Ovary (tissue), 3 donors: Measurements from ENCODE around the gene OGFOD3.

Experiments used
- POLR2A ChIP-seq: fragments of 450-650 bp; IDR thresholded peaks from one replicate; pipeline ENCODE4 v1.6.1; 2017; ENCODE audit warnings: antibody characterized with exemption, mild to moderate bottlenecking, moderate library complexity
- TF ChIP-seq, protein P1 (sequence below), 3 donors: fragments of 450-650 bp in 2 of 3; fragments of 200-600 bp in 1 of 3; IDR thresholded peaks; one replicate each; pipeline versions ENCODE4 v1.5.1 to v1.8.0; 2016 to 2022; ENCODE audit warnings: antibody characterized with exemption in 3 of 3, mild to moderate bottlenecking in 1 of 3
- donor health status: DM: no; HTN: no; CAD: no.

DNA sequence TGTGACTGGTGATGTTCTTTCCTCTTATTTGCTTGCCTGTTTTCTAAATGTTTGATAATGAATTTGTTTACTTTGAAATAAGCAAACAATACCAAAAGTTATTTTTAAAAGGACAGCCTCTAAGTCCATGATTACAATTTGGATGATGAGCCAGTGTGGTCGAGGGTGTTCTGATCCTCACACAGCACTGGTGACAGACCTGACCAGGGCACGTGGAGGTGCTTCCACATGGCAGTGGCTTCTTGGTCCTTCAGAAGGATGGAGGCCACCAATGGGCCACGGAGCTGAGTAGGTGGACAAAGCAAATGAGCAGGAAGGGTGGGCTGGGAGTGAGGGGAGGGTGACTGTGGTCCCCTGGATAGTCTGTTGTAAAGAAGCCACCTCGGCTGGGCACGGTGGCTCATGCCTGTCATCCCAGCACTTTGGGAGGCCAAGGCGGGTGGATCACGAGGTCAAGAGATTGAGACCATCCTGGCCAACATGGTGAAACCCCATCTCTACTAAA lies 63.5 kb downstream of the OGFOD3 start:
- TF ChIP-seq, protein P1, sequence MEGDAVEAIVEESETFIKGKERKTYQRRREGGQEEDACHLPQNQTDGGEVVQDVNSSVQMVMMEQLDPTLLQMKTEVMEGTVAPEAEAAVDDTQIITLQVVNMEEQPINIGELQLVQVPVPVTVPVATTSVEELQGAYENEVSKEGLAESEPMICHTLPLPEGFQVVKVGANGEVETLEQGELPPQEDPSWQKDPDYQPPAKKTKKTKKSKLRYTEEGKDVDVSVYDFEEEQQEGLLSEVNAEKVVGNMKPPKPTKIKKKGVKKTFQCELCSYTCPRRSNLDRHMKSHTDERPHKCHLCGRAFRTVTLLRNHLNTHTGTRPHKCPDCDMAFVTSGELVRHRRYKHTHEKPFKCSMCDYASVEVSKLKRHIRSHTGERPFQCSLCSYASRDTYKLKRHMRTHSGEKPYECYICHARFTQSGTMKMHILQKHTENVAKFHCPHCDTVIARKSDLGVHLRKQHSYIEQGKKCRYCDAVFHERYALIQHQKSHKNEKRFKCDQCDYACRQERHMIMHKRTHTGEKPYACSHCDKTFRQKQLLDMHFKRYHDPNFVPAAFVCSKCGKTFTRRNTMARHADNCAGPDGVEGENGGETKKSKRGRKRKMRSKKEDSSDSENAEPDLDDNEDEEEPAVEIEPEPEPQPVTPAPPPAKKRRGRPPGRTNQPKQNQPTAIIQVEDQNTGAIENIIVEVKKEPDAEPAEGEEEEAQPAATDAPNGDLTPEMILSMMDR (IDR thresholded peaks at IDR 0.05), result no peak
- TF ChIP-seq POLR2A, result no peak
